DND-41 (cell line): ENCODE data around the gene BDH2.

Experiments
- ATAC-seq: fragments of 200-7000 bp; cut with Tn5 transposase; 3 replicates; pipeline ENCODE4 v1.9.1; 2021; ENCODE audit warnings: low read depth; ENCODE audit not compliant: insufficient read depth
- DNase-seq: peaks from one replicate; pipeline ENCODE4 v3.0.0-alpha.2; 2020
- H2AFZ ChIP-seq: 2 replicates; pipeline ENCODE4 v1.6.0; 2012; ENCODE audit warnings: low read depth, low read length
- H3K27ac ChIP-seq: 2 replicates; pipeline ENCODE4 v1.5.1; 2012; ENCODE audit warnings: low read length, inconsistent platforms
- H3K27me3 ChIP-seq: fragments of 200-600 bp; sonication (generic); 2 replicates; pipeline ENCODE4 v1.6.0; 2012; ENCODE audit warnings: low read length, mild to moderate bottlenecking, inconsistent platforms; ENCODE audit not compliant: insufficient read depth, poor library complexity
- H3K36me3 ChIP-seq: 2 replicates; pipeline ENCODE4 v1.5.1; 2012; ENCODE audit warnings: low read length, inconsistent platforms; ENCODE audit not compliant: insufficient read depth
- H3K4me1 ChIP-seq: 2 replicates; pipeline ENCODE4 v1.5.1; 2012; ENCODE audit warnings: mild to moderate bottlenecking, low read length; ENCODE audit not compliant: insufficient read depth
- H3K4me2 ChIP-seq: 2 replicates; pipeline ENCODE4 v1.6.0; 2012; ENCODE audit warnings: mild to moderate bottlenecking, moderate library complexity, low read length, inconsistent platforms; ENCODE audit not compliant: insufficient read depth
- H3K4me3 ChIP-seq, 2 experiments: fragments of 200-600 bp in 1 of 2; shearing (Covaris generic) in 1 of 2; 2 replicates each; pipeline ENCODE4 v1.5.1; 2012 to 2016; ENCODE audit warnings: inconsistent platforms in 2 of 2, low read length in 2 of 2, mild to moderate bottlenecking in 2 of 2, low read depth in 1 of 2, moderate library complexity in 1 of 2
- H3K79me2 ChIP-seq: 2 replicates; pipeline ENCODE4 v1.6.0; 2012; ENCODE audit warnings: low read length, inconsistent platforms; ENCODE audit not compliant: insufficient read depth
- H3K9ac ChIP-seq: 2 replicates; pipeline ENCODE4 v1.6.0; 2012; ENCODE audit warnings: low read depth, mild to moderate bottlenecking, inconsistent platforms, low read length, moderate library complexity
- H3K9me3 ChIP-seq: 2 replicates; pipeline ENCODE4 v1.5.1; 2012; ENCODE audit warnings: low read length, moderate library complexity, mild to moderate bottlenecking, inconsistent platforms; ENCODE audit not compliant: insufficient read depth, severe bottlenecking
- H4K20me1 ChIP-seq: 2 replicates; pipeline ENCODE4 v1.6.0; 2012; ENCODE audit warnings: low read length; ENCODE audit not compliant: insufficient read depth
- CTCF ChIP-seq: IDR thresholded peaks from 2 replicates; pipeline ENCODE4 v1.5.1; 2012; ENCODE audit warnings: borderline replicate concordance, low read length, moderate library complexity, mild to moderate bottlenecking; ENCODE audit not compliant: poor library complexity, severe bottlenecking; ENCODE audit errors: extremely low read depth
- EZH2 ChIP-seq: IDR thresholded peaks from 3 replicates; pipeline ENCODE4 v1.6.1; 2012; ENCODE audit warnings: borderline replicate concordance, low read depth, mild to moderate bottlenecking, moderate library complexity, low read length, inconsistent platforms; ENCODE audit not compliant: severe bottlenecking

Gene BDH2

GRCh38 chr4:103060453-103061148, 39.0 kb downstream of the BDH2 start:
- Histone ChIP-seq H3K4me1 (no peaks in the 10 kb centered on the region), H3K27ac (no peak overlapping the region), H3K27me3 (no peaks in the 10 kb centered on the region), H3K36me3 (peaks cover 51% of the 10 kb centered on the region; the same call in 1 of the 2 replicates), H3K9ac (no peak overlapping the region), H3K79me2 (no peaks in the 10 kb centered on the region), H3K4me3 (no peak overlapping the region), H2AFZ (no peak overlapping the region), H3K9me3 (no peaks in the 10 kb centered on the region), H4K20me1 (no peaks in the 10 kb centered on the region), H3K4me2 (no peak overlapping the region)
- TF ChIP-seq EZH2 (no peak), CTCF (no peak)
- DNase-seq, result no peak
- ATAC-seq, result no peak

GRCh38 chr4:103054030-103054429, 45.6 kb downstream of the BDH2 start:
- DNase-seq, result no peak
- H3K36me3 ChIP-seq, result peaks cover 33% of the 10 kb centered on the region; the same call in 1 of the 2 replicates
- no peaks in the 10 kb centered on the region for H3K27me3 ChIP-seq
- no peaks in the 10 kb centered on the region for H3K4me1 ChIP-seq
- TF ChIP-seq CTCF (no peak), EZH2 (no peak)
- H2AFZ ChIP-seq, result no peak overlapping the region
- H3K9me3 ChIP-seq, result no peaks in the 10 kb centered on the region
- H3K9ac ChIP-seq, result no peak overlapping the region
- ATAC-seq, result no peak
- no peaks in the 10 kb centered on the region for H4K20me1 ChIP-seq
- H3K4me3 ChIP-seq, result no peak overlapping the region
- H3K79me2 ChIP-seq, result no peaks in the 10 kb centered on the region
- H3K4me2 ChIP-seq, result no peak overlapping the region
- H3K27ac ChIP-seq, result no peak overlapping the region

GRCh38 chr4:103052779-103053178, 46.9 kb downstream of the BDH2 start:
- H3K36me3 ChIP-seq, result peaks cover 41% of the 10 kb centered on the region; the same call in 1 of the 2 replicates
- H3K4me1 ChIP-seq, result no peaks in the 10 kb centered on the region
- no peak overlapping the region for H3K4me2 ChIP-seq
- H2AFZ ChIP-seq, result no peak overlapping the region
- H3K79me2 ChIP-seq, result no peaks in the 10 kb centered on the region
- H3K9me3 ChIP-seq, result no peaks in the 10 kb centered on the region
- ATAC-seq (no peak), DNase-seq (no peak)
- no peak overlapping the region for H3K27ac ChIP-seq
- H3K27me3 ChIP-seq, result no peaks in the 10 kb centered on the region
- no peak overlapping the region for H3K4me3 ChIP-seq
- H3K9ac ChIP-seq, result no peak overlapping the region
- no peaks in the 10 kb centered on the region for H4K20me1 ChIP-seq
- TF ChIP-seq EZH2, result no peak
- no peak for TF ChIP-seq CTCF

GRCh38 chr4:103052145-103052544, 47.5 kb downstream of the BDH2 start:
- Histone ChIP-seq H4K20me1 (no peaks in the 10 kb centered on the region), H3K4me1 (no peaks in the 10 kb centered on the region), H3K27me3 (no peaks in the 10 kb centered on the region), H3K9me3 (no peaks in the 10 kb centered on the region), H3K9ac (no peak overlapping the region), H3K4me2 (no peak overlapping the region), H3K36me3 (peaks cover 41% of the 10 kb centered on the region; the same call in 1 of the 2 replicates), H2AFZ (no peak overlapping the region), H3K27ac (no peak overlapping the region), H3K79me2 (no peaks in the 10 kb centered on the region), H3K4me3 (no peak overlapping the region)
- no peak for DNase-seq
- TF ChIP-seq EZH2, result no peak
- TF ChIP-seq CTCF, result no peak
- no peak for ATAC-seq
